Stimulated activated CD8-positive, alpha-beta memory T cell treated with anti-CD3 and anti-CD28 coated beads, Interleukin-15, amount 100 ng/mL, for 1 hour (primary cell): Measurements from ENCODE around the gene TKTL1.

Source experiments
- DNase-seq: peaks from one replicate; pipeline ENCODE4 v3.0.0-alpha.2; 2020; ENCODE audit warnings: low read depth

TKTL1 gene

DNA sequence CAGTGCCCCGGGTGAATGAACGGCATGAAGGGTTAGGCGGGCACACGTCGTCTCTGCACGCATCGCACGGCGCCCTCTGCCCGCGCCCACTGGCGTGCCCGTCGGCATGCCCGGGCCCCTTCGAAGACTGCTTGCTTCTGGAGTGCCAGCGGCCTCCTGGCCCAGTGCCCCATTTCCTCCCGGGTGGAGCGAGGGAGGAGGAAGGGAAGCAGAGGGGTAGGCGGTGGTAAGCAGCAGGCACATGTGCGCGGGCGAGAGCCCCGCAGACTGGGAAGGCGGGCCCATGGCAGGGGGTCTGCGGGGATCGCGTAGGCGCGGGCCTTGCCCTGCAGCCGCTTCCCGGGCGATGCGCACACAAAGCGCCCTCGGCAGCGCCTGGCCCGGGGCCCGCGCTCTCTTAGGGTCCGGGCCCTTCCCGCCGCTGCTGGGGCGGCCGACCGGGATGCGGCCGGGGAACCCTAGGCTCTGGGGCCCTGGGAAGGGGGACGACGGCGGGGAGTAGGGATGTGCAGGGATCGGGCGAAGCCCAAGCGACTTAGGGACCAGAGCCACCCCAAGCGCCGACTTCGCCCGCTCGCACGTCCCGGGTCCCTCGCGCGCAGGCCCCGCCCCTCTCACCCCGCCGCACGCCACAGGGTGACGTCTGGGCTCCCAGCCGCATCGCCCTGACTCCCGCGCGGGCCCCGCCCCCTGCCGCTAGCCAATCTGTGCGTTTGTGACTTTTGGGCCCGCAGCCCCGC lies 82.6 kb downstream of the TKTL1 start:
- no peak for DNase-seq

DNA sequence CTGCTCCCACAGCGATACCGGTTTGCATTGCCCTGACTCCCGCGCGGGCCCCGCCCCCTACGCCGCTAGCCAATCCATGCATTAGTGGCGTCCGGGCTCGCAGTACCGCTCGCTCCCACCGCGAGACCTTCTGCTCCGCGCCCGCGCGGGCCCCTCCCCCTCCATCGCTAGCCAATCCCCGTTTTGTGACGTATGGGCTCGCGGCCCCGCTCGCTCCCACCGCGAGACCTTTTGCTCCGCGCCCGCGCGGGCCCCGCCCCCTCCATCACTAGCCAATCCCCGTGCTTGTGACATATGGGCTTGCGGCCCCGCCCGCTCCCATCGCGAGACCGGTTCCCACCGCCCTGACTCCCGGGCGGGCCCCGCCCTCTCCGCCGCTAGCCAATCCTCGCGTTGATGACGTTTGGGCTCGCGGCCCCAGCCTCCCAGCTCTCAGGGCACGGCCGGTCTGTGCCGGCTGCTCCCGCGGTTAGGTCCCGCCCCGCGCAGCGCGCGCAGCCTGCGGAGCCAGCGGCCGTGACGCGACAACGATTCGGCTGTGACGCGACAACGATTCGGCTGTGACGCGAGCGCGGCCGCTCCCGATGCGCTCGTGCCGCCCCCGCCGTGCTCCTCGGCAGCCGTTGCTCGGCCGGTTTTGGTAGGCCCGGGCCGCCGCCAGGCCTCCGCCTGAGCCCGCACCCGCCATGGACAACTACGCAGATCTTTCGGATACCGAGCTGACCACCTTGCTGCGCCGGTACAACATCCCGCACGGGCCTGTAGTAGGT lies 83.4 kb downstream of the TKTL1 start, which contains the start of gene EMD:
Gene EMD, plus strand, starts transcription at position 497 of the 770 bp plus-strand sequence. Its CDS starts 190 bp downstream, at position 687.
- DNase-seq: peak; percentile 84

DNA sequence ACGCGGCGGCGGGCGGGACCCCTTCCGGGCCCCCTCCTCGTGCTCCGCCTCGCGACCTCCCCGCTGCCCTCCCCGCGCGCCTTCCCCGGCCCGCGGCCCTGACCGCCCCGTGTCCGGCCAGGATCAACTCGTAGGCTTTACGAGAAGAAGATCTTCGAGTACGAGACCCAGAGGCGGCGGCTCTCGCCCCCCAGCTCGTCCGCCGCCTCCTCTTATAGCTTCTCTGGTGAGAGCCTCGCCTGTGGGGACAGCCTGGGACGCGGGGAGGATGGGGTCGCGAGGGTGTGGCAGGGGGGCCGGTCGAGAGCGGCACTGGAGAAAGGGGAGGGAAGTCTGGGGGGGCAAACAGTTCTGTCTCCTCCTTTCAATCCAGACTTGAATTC lies 84.0 kb downstream of the TKTL1 start:
- no peak for DNase-seq
